Neural crest cell (in vitro differentiated cells): Measurements from ENCODE around the gene DIMT1. TPM values are rescaled to one million over a fixed set of nuclear protein-coding genes. Genes with fewer than 3 reads are reported as not detected.

ENCODE experiments used
- DNase-seq: peaks from one replicate; pipeline ENCODE4 v3.0.0; 2021; ENCODE audit warnings: low read depth, mixed read lengths, low spot score
- H3K27ac Mint-ChIP-seq: one replicate; pipeline ENCODE4 v1.8.0; 2021; ENCODE audit warnings: mild to moderate bottlenecking, mixed read lengths; ENCODE audit not compliant: unreplicated experiment
- H3K27me3 Mint-ChIP-seq: 2 replicates; pipeline ENCODE4 v1.8.0; 2021; ENCODE audit warnings: low read depth, mild to moderate bottlenecking, mixed read lengths
- H3K36me3 Mint-ChIP-seq: 2 replicates; pipeline ENCODE4 v1.8.0; 2021; ENCODE audit warnings: low read depth, mild to moderate bottlenecking, mixed read lengths
- H3K4me1 Mint-ChIP-seq: 2 replicates; pipeline ENCODE4 v1.8.0; 2021; ENCODE audit warnings: mixed read lengths
- H3K4me3 Mint-ChIP-seq: one replicate; pipeline ENCODE4 v1.8.0; 2021; ENCODE audit warnings: mild to moderate bottlenecking, mixed read lengths
- H3K9me3 Mint-ChIP-seq: 2 replicates; pipeline ENCODE4 v1.8.0; 2021; ENCODE audit warnings: mixed read lengths
- CTCF ChIP-seq: fragments of 200-600 bp; sonication (generic); conservative IDR thresholded peaks from 2 replicates; pipeline ENCODE4 v1.5.0; 2021; ENCODE audit warnings: antibody characterized with exemption, mild to moderate bottlenecking
- total RNA-seq: library from RNA; stranded (reverse); gene quantifications from 2 replicates; pipeline ENCODE4 v1.2.1, GENCODE V29; 2021

DIMT1 gene
- total RNA-seq, 1 donor from 2014 or later: 34.5 TPM

DNA sequence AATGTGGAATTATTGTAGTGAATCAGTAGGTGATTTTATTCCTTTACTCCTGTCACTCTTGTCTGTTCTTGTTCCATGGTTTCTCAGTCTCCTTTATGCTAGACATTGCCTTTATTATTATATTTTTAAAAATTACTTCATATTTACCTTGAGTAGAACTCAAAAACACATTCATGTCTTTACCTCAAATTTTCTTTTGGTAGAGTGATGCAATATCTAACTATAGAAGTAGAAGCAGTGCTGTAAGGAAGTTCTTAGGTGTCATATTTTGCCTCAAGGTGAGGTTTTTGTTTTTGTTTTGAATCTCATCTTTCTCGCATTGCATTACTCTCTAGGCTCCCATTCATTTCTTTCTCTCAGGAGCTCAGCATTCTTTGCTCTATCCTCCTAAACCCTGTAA lies 21.1 kb upstream of the DIMT1 start:
- Mint-ChIP-seq H3K27ac (no peak overlapping the region), H3K4me3 (no peak overlapping the region), H3K36me3 (no peaks in the 10 kb centered on the region), H3K9me3 (no peaks in the 10 kb centered on the region), H3K27me3 (no peaks in the 10 kb centered on the region), H3K4me1 (no peaks in the 10 kb centered on the region)
- TF ChIP-seq CTCF: no peak
- DNase-seq: no peak

GRCh38 chr5:62421414-62421813 lies 17.7 kb upstream of the DIMT1 start:
- TF ChIP-seq CTCF: no peak
- H3K27me3 Mint-ChIP-seq: no peaks in the 10 kb centered on the region
- no peak for DNase-seq
- H3K4me3 Mint-ChIP-seq: no peak overlapping the region
- H3K27ac Mint-ChIP-seq: no peak overlapping the region
- H3K36me3 Mint-ChIP-seq: no peaks in the 10 kb centered on the region
- no peaks in the 10 kb centered on the region for H3K9me3 Mint-ChIP-seq
- no peaks in the 10 kb centered on the region for H3K4me1 Mint-ChIP-seq

DNA sequence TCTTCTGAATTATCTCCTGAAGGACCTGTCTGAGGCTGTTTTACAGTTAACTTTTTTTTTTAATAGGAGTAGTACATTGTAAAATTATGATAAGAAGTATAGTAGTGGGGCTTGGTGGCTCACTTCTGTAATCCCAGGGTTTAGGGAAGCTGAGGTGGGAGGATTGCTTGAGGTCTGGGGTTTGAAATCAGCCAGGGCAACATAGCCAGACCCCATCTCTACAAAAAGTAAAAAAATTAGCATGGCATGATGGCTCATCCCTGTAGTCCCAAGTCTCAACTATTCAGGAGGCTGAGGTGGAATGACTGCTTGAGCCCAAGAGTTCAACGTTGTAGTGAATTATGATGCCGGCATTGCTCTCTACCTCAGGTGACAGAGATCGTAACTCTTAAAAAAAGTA lies 15.9 kb upstream of the DIMT1 start:
- Mint-ChIP-seq H3K4me3 (no peak overlapping the region), H3K36me3 (no peaks in the 10 kb centered on the region), H3K4me1 (no peaks in the 10 kb centered on the region), H3K27ac (no peak overlapping the region), H3K9me3 (no peaks in the 10 kb centered on the region), H3K27me3 (no peaks in the 10 kb centered on the region)
- no peak for TF ChIP-seq CTCF
- no peak for DNase-seq

GRCh38 chr5:62418462-62419076 lies 14.9 kb upstream of the DIMT1 start:
- no peaks in the 10 kb centered on the region for H3K9me3 Mint-ChIP-seq
- no peak overlapping the region for H3K27ac Mint-ChIP-seq
- H3K4me1 Mint-ChIP-seq: peaks cover 9% of the 10 kb centered on the region
- no peak for TF ChIP-seq CTCF
- H3K4me3 Mint-ChIP-seq: no peak overlapping the region
- DNase-seq: no peak
- no peaks in the 10 kb centered on the region for H3K36me3 Mint-ChIP-seq
- H3K27me3 Mint-ChIP-seq: no peaks in the 10 kb centered on the region

- TF ChIP-seq CTCF: no peak
- no peaks in the 10 kb centered on the region for H3K36me3 Mint-ChIP-seq
- peak overlapping the region; percentile 84 for H3K4me3 Mint-ChIP-seq
- no peaks in the 10 kb centered on the region for H3K27me3 Mint-ChIP-seq
- H3K4me1 Mint-ChIP-seq: peaks cover 19% of the 10 kb centered on the region
- H3K27ac Mint-ChIP-seq: peak overlapping the region; percentile 86
- DNase-seq: no peak
- H3K9me3 Mint-ChIP-seq: no peaks in the 10 kb centered on the region
These were observed 10.0 kb upstream of the DIMT1 start for GRCh38 chr5:62413711-62414110.
